ENCODE results near the gene TIGD6. TPM values are rescaled to one million over a fixed set of nuclear protein-coding genes. Genes with fewer than 3 reads are reported as not detected.

Gene TIGD6
- total RNA-seq, 1 experiment from 2014 or later: 6.3 TPM

Other genes starting within 250 kb of the TIGD6 start
- 0.02 and 0.22 TPM in 2 replicates for gene PDE6A, start 55.9 kb downstream of the TIGD6 start, total RNA-seq (2014; rRNA removed; shearing (Covaris generic))
- 11.9 and 17.5 TPM in 2 replicates for gene SLC26A2, start 39.9 kb downstream of the TIGD6 start, total RNA-seq (2014; rRNA removed; shearing (Covaris generic))
- 34.4 and 51.2 TPM in 2 replicates for gene HMGXB3, start 85 bp upstream of the TIGD6 start, total RNA-seq (2014; rRNA removed; shearing (Covaris generic))
- 0.22 and 2.4 TPM in 2 replicates for gene CSF1R, start 85.9 kb upstream of the TIGD6 start, total RNA-seq (2014; rRNA removed; shearing (Covaris generic))
- 23.5 and 44.4 TPM in 2 replicates for gene PDGFRB, start 155.2 kb upstream of the TIGD6 start, total RNA-seq (2014; rRNA removed; shearing (Covaris generic))
- not detected in 2 replicates for gene CDX1, start 166.1 kb upstream of the TIGD6 start, total RNA-seq (2014; rRNA removed; shearing (Covaris generic))
- gene SLC6A7, start 189.4 kb upstream of the TIGD6 start, total RNA-seq (2014; rRNA removed; shearing (Covaris generic)): not detected in 2 replicates